ENCODE measurements around the gene ZNF442.
"Not testable (repeated sequence)": the region's sequence is repeated elsewhere in the genome, so short reads cannot be mapped to it uniquely, and the experiment has no call there.

ZNF442 gene

DNA sequence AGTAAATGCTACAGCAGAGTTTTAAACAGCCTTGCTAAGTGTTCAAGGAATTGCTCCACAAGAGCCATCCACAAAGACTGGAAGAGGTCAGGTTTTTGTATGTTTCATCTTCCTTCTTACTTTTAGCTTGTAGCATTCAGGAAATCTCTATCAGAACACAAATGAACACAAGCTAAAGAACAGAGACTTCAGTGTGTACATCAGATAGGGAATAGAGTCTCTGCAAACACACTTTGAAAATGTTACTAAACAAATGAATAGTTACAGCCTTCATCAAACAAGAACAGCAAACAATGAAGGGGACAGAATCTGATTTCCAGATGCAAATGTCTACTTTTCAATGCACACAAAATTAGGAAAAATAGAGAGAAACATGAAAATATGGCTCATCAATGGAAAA is 39.8 kb downstream of the ZNF442 start:
- DNase-seq: no peak

DNA sequence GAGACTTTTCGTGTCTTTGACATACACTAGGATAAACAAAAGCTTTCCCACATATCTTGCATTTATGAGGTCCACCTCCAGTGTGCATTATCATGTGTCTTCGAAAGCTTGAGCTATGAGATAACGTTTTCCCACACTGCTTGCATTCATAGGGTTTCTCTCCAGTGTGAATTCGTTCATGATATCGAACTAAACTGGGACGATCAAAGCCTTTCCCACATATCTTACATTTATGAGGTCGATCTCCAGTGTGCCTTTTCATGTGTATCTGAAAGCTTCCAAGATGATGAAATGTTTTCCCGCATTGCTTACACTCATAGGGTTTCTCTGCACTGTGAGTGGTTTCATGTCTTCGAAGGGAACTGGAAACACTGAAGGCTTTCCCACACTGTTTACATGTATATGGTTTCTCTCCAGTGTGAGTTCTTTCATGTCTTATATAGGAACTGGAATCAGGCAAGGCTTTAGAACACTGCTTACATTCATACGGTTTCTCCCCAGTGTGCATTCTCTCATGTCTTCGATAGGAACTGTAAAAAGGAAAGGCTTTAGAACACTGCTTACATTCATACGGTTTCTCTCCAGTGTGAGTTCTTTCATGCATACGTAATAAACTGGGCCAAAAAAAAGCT is 46.6 kb downstream of the ZNF442 start:
- DNase-seq: no peak

DNA sequence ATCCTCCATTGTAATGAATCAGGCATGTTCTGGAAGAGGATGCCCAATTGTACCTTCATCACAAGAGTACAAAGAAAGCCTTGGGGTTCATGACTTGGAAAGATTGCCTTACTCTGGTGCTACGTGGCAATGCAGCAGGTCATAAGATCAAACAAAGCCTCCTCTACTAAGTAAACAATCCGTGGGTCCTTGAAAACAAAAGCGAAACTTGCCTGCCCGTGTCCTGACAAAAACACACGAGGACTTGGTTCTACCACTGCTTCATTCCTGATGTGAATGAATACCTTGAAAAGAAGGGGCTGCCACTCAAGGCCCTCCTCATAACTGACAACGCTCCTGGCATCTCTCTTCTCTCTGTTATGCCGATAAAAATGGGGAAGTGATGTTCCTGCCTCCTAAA is 50.9 kb downstream of the ZNF442 start:
- DNase-seq: no peak

DNA sequence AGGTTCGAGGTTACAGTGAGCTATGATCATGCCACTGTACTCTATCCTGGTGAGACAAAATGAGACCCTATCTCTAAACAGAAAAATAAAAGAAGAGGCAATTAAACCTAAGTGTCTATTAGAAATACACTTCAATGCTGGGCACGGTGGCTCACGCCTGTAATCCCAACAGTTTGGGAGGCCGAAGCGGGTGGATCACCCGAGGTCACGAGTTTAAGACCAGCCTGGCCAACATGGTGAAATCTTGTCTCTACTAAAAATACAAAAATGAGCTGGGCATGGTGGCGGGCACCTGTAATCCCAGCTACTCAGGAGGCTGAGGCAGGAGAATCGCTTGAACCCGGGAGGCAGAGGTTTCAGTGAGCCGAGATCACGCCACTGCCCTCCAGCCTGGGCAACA is 56.6 kb downstream of the ZNF442 start:
- DNase-seq: not testable (repeated sequence)

Measured in stimulated activated CD4-positive, alpha-beta T cell treated with anti-CD3 and anti-CD28 coated beads, Interleukin-1b, Interleukin-23, amount 100 ng/mL, for 48 hours (primary cell).